HG03139 (cell line): Measurements from ENCODE around the gene ATP5ME.
"Not testable (repeated sequence)": the region's sequence is repeated elsewhere in the genome, so short reads cannot be mapped to it uniquely, and the experiment has no call there.

Source experiments
- ATAC-seq: cut with Tn5 transposase; IDR thresholded peaks from one replicate; pipeline ENCODE4 v1.9.1; 2021; ENCODE audit not compliant: unreplicated experiment

Gene ATP5ME, protein sequence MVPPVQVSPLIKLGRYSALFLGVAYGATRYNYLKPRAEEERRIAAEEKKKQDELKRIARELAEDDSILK

DNA sequence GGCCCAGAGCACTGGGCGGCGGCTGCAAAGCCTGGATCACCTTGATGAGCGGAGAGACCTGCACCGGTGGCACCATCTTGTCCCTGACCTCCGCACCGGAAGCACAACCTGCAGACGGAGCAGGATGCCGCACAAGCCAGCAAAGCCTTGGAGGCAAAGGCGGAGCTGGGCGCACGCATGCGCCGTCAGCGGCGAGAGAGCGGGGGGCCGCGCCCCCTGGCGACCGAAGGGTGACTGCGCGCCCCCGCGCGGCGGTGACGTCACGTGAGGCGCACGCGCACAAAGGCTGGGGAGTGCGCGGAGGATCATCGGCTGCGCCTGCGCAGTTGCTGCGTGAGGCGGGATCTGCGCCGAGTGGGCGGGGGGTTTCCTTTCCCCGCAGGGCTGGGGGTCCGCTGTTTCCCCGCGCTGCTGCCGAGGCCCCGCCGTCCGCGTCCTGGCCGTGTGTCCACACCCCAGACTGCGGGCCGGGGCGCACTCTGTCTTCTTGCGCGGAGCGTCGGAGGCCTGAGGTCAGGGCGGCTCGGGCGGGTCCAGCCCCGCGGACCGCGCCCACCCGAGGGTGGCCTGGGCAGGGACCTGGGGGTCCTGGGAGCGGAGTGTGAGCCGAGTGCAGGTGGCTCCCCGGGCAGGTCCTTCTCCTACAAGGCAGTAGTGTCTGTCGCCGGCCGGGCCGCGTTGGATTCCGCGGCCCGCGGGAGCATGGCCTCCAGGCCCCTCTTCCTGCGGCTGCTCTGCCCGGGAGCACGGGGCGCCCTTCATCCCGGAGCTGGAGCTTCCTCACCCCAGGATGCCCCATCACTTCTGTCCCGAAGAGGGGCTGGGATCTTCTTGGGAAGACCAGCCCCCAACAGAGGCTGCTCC, at the start of gene ATP5ME, which contains the start of gene MYL5:
Gene ATP5ME, minus strand, starts transcription at position 105 of the 864 bp plus-strand sequence. Its CDS starts 29 bp downstream, at position 76.
Gene MYL5, plus strand, starts transcription at position 371 of the 864 bp plus-strand sequence. CDS start 3,485 bp downstream, outside the sequence.
- peak; percentile 73 for ATAC-seq

DNA sequence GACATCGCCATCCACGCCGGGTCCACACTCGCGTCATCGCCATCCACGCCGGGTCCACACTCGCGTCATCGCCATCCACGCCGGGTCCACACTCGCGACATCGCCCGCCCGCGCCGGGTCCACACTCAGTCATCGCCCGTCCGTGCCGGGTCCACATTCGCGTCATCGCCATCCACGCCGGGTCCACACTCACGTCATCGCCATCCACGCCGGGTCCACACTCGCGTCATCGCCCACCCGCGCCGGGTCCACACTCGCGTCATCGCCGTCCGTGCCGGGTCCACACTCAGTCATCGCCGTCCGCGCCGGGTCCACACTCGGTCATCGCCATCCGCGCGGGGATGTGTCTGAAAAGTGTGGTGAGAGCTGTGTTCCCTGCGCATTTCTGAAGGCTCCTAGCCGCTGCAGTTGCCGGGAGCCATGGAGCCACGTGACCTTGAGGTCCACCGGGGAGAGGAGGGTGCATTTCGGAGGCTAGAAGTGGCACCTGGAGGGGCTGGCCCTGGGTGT, 48.8 kb upstream of the ATP5ME start:
- no peak for ATAC-seq

DNA sequence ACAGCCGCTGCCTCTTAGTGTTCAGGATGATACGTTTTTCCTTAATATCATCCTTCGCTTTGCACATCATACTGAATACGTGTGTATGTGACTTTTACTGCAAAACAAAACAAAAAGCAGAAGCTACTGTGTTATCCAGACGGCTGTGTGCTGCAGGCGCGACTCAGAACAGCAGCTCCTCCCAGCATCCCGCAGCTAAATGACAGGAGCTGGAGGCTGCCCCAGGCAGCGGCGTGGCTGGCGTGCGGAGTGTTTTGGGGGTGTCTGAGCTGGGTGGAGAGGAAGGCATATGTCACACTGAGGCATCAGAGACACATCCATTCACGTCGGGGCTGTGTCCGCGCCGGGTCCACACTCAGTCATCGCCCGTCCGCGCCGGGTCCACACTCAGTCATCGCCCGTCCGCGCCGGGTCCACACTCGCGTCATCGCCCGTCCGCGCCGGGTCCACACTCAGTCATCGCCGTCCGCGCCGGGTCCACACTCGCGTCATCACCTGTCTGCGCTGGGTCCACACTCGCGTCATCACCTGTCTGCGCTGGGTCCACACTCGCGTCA, 48.2 kb upstream of the ATP5ME start:
- ATAC-seq = no peak

DNA sequence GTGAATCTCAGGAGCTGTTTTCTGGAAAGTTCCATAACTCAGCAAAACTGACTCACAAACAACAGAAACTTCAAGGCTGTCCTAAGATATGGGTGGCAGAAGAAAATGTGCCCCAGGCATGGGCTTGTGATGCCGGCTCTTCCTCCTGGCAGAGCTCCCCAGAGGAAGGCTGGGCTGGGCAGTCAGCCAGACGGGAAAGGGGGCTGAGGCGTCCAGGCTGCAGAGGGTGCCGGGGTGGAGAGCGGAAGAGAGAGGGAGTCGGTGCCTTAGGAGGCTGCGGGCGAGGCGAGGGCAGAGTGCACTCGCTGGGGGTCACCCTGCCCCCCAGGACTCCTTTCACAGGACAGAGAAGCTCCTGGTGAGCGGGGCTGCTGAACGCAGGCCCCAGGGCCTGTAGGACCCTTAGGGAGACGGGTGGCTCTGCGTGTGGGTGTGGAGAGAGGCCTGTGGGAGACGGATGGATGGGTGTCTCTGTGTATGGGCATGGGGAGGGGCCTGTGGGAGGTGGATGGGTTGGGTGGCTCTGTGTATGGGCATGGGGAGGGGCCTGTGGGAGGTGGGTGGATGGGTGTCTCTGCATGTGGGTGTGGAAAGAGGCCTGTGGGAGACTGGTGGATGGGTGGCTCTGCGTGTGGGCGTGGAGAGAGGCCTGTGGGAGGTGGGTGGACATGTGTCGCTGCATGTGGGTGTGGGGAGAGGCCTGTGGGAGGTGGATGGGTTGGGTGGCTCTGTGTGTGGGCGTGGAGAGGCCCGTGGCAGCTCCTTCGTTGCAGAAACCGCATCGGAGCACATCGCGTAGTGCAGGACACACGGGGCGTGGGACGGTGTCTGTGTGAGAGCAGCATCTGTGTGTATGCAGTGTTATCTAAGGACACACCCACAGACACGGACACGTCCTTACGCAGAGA, 47.4 kb upstream of the ATP5ME start:
- ATAC-seq = no peak

DNA sequence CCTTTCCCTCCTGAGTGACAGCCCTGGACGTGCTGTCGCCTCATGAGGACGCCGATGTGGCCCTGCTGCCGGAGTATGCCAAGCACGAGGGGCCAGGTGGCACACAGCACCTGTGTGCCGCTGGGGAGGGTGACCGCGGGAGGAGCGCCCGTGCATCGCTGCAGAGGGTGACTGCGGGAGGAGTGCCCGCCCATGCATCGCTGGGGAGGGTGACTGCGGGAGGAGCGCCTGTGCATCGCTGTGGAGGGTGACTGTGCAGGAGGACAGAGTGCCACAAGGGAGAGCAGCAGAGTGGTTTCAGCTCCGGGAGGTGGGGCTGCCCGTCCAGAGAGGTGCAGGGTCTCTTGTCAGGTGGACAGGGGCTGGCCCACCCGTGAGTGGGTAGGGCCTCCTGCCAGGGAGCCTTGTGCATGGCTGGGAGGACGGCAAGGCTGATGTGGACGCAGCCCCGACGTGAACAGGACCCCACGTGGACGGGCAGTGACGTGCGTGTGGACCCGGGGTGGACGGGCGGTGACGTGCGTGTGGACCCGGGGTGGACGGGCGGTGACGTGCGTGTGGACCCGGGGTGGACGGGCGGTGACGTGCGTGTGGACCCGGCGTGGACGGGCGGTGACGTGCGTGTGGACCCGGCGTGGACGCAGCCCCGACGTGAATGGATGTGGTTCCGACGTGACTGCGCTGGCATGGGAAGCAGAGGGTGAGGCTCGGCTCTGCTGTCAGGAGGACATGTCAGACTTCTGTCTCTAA, 46.2 kb upstream of the ATP5ME start:
- no peak for ATAC-seq

DNA sequence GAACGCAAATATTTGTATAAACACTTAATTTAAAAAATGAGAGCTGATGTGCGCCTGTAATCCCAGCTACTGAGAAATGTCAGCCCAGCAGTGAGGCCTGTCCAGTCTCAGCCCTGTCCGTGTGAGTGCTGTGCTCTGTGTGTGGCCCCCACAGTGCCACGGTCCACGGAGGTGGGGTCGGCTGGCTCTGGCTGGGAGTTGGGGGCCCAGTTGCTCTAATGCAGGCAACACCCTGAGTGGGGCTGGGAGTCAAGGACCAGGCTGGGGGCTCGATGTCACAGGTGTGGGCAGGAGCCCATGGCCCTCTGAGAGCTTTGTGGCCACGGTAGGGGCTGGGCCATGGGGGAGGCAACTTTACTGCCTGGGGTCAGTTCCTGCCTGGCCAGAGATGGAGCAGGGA, 44.4 kb upstream of the ATP5ME start:
- ATAC-seq = no peak

DNA sequence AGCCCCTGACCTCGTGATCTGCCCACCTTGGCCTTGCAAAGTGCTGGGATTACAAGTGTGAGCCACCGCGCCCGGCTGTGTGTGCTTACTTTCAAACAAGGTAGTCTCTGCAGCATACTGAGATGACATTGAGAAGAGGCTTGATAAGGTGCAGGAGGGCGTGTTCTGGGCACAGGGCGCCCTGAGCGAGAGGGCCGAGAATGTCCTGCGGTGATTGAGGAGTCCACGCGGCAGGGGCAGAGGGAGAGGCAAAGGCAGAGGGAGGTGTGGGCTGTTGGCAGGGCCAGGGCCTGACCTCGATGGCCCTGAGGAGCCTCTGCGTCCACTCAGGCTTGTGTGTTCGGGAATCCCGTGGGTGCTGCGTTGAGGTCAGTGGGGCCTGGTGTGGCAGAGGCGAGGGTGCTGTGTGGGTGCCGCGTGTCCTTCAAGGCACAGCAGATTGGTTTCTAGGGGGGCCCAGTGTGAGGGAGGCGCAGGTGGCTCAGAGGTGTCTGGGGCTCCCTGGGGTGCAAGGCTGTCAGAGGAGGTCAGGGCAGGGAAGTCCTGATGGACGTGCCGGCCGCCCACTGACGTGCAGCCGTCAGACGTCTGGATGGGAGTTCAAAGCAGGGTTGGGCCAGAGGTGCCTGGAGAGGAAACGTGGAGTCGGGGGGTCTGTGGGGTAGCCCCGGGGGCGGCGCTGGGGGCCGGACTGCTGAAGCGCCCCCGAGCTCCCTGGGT, 43.7 kb upstream of the ATP5ME start:
- no peak for ATAC-seq

DNA sequence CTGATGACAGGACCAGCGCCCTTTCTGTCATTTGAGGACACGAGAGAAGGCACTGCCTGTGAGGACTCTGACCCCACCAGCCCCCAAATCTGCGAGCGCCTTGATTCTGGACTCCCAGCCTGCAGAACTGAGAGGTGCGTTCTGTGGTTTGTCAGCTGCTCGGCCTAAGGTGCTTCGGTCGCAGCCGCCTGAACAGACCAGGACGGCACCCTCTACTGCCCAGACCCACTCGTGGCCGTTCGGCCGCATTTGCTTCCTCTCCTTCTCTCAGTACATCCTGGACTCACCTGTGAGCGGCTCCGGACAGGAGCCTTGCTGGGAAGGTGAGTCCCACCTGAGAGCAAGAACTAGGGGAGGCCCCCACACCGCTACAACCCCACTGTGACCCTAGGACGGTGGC, 40.0 kb upstream of the ATP5ME start:
- ATAC-seq = no peak

DNA sequence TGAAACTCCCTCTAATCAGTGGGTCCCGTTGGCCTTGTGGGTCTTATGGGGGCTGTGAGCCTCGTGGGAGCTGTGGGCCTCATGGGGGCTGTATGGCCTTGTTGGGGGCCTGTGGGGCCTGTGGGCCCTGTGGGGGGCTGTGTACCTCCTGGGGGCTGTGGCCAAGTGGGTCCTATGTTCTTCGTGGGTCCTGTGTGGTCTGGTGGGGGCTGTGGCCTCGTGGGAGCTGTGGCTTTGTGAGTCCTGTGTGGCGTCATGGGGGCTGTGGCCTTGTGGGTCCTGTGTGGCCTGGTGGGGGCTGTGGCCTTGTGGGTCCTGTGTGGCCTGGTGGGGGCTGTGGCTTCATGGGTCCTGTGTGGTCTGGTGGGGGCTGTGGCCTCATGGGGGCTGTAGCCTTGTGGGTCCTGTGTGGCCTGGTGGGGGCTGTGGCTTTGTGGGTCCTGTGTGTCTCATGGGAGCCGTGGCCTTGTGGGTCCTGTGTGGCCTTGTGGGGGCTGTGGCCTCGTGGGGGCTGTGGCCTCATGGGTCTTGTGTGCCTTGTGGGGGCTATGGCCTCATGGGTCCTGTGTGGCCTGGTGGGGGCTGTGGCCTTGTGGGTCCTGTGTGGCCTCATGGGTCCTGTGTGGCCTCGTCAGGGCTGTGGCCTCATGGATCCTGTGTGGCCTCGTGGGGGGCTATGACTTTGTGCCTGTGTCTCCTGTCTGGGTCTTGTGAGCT, 39.0 kb upstream of the ATP5ME start:
- ATAC-seq = no peak

DNA sequence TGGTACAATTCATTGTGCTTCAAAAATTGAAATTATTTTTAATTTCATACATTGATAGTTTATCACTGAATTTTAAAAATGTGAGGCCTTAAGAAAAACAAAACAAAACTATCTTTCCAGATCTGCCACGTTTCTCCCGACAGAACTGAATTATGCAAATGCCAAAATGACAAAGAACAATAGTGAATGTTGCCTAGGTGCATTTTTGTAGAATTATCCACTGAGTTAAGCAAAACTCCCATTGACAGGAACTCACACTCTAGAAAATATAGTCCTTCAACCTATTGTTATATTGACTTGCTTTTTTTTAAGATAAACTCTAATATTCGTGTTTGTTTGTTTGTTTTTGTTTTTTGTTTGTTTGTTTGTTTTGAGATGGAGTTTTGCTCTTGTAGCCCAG, 38.0 kb upstream of the ATP5ME start:
- no peak for ATAC-seq

DNA sequence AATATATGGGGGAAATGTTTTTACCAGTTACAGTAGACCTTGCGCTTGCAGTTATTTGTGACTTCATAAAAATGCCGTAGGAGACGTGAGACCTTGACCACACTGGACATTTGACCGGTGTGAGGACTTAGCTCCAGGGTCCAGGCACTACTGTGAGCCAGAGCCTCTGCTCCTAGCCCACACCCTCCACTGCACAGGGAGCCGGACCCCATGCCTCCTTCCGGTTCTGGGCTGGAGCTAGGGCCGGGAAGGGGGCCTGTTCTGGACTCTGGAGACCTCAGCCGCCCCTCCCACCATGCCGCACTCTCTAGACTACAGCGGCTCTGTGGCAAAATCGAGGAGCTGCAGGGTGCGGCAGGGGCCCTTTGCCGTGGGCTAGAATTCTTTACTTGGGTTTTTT, 36.8 kb upstream of the ATP5ME start:
- no peak for ATAC-seq

DNA sequence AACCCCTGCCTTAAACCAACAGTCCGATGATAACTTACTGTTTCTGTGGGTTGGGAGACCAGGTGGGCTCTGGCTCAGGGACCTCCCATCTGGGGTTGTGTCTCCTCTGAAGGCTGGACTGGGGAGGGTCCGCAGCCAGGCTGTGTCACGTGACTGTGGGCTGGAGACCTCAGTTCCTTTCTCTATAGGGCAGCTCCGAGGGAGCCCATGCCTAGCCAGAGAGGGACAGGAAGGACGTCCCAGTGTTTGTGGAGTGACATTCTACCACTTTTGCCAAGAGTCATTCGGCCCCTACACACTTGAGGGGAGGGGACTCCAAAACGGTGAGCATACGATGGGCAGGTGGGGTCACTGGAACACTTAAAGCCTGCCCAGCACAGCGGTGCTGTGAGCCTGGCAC, 36.0 kb upstream of the ATP5ME start:
- no peak for ATAC-seq

DNA sequence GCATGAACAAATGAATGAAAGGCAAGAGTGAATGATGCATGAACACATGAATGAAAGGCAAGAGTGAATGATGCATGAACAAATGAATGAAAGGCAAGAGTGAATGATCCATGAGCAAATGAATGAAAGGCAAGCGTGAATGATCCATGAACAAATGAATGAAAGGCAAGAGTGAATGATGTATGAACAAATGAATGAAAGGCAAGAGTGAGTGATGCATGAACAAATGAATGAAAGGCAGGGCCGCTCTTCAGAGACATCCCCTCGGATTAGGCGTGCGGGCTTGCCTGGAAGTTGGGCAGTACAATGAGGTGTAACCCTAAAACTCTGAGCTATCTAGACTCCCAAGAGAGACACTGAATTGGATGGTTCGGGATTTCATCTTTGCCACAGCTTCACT, 35.3 kb upstream of the ATP5ME start:
- no peak for ATAC-seq

DNA sequence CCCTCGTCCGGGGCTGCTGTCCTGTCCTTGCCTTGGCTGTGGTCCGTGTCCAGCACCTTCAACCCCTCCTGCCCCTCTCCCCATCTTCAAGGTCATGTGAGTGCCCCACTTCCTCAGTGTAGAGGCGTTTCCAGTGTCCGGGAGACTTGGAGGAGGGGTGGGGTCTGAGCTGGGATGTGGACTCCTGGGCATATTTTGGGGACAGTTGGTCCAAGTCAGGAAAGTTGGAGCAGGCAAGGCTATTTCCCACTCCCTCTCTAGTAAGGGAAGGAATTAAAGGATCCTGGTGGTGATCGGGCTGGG, 34.5 kb upstream of the ATP5ME start:
- ATAC-seq = no peak

DNA sequence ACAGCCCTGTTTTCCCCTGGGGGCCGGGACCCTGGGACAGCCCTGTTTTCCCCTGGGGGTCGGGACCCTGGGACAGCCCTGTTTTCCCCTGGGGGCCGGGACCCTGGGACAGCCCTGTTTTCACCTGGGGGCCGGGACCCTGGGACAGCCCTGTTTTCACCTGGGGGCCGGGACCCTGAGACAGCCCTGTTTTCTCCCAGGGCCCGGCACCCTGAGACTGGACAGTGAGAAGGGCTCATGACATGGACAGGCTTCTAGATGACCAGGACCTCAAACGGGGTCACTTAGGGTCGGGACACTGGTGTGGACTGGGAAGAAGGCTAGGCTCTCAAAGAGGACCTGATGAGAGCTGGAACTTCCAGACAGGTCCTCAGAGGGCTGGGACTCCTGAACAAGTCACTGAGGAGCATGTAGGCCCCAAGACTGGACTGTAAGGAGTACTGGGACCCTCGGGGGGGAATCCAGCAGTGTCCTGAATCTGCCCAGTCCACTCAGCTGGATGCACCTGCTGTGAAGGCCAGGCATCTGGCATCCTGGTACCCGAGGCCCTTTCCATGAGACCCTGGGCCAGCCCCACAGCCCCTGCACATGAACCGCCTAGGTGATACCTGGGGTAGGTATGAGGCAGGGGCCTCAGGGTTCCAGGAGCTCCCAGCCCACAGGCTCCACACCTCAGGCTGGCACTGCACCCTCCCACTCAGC, 34.0 kb upstream of the ATP5ME start:
- no peak for ATAC-seq

DNA sequence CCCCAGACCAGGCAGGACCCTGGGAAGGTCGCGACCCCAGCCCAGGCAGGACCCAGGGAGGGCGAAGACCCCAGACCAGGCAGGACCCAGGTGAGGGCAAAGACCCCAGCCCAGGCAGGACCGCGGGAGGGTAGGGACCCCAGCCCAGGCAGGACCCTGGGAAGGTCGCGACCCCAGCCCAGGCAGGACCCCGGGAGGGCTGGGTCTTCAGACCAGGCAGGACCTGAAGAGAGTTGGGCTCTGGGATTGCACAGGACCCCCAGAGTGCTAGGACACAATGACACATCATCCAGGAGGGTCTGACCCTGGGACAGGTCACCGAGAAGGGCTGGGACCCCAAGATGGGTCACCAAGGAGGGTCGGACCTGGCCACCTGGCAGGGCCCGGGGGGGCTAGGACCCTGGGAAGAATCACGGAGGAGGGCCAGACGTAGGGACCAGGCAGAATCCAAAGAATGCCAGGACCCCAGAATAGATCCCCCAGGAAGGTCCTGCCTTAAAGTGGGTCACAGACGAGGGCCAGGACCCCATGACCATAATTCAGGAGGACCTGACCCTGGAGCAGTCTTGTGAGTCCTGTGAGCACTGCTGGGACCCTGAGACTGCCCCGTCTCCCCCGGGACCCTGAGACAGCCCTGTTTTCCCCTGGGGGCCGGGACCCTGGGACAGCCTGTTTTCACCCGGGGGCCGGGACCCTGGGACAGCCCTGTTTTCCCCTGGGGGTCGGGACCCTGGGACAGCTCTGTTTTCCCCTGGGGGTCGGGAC, 32.9 kb upstream of the ATP5ME start:
- no peak for ATAC-seq

DNA sequence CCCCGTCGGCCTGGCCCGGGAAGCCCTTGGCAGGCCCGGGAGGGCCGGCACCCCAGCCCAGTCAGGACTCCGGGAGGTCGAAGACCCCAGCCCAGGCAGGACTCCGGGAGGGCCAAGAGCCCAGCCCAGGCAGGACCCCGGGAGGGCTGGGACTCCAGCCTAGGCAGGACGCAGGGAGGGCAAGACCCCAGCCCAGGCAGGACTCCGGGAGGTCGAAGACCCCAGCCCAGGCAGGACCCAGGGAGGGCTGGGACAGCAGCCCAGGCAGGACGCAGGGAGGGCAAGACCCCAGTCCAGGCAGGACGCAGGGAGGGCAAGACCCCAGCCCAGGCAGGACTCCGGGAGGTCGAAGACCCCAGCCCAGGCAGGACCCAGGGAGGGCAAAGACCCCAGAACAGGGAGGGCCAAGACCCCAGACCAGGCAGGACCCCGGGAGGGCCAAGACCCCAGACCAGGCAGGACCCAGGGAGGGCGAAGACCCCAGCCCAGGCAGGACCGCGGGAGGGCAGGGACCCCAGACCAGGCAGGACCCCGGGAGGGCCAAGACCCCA, 32.1 kb upstream of the ATP5ME start:
- not testable (repeated sequence) for ATAC-seq
